Brain microvascular endothelial cell (primary cell): ENCODE data around the gene PPIP5K1.

Source experiments
- DNase-seq: peaks from one replicate; pipeline ENCODE4 v3.0.0-alpha.2; 2020
- H3K27ac ChIP-seq: fragments of 250-450 bp; sonication (Bioruptor Pico); 2 replicates; pipeline ENCODE4 v1.5.1; 2020; ENCODE audit warnings: mild to moderate bottlenecking, moderate library complexity
- H3K27me3 ChIP-seq: fragments of 250-450 bp; sonication (Bioruptor Pico); replicated peaks from 2 replicates; pipeline ENCODE4 v1.5.1; 2020; ENCODE audit warnings: mild to moderate bottlenecking
- H3K36me3 ChIP-seq: fragments of 250-450 bp; sonication (Bioruptor Pico); replicated peaks from 2 replicates; pipeline ENCODE4 v1.5.1; 2020; ENCODE audit warnings: mild to moderate bottlenecking
- H3K4me3 ChIP-seq: 2 replicates; pipeline ENCODE4 v1.5.1; 2011; ENCODE audit warnings: low read depth, mild to moderate bottlenecking, control low read depth, low read length, moderate library complexity
- in situ Hi-C: cut with HindIII; loops from 2 replicates; pipeline ENCODE4 v1.10.0; 2017; ENCODE audit warnings: low sequenced_read_pairs, low pct_ligation_motif_present
- TF ChIP-seq, protein P1 (sequence below): IDR thresholded peaks from 2 replicates; pipeline ENCODE4 v1.5.1; 2011; ENCODE audit warnings: low read depth, mild to moderate bottlenecking, moderate library complexity, low read length, control low read depth, inconsistent platforms; ENCODE audit errors: missing control alignments

PPIP5K1 gene

DNA sequence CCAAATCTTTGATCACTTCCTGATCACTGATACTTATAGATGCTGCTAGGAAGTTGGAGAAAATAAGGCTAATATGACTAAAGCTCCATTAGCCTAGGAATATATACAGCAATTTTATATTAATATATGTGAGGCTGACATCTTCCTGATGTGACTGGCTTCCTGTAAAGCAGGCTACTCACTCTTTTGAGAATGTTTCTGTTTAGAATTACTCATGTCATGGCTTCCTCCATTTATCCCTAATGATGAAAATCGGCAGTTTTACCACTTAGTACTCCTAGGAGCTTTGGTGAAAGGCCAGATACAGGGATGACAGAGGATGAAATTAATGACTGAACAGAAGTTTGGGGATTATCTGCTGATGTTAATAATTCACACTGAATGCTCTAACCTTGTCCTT lies 76.5 kb downstream of the PPIP5K1 start:
- H3K27me3 ChIP-seq, result no peaks in the 10 kb centered on the region
- in situ Hi-C loops, result no loop called here
- TF ChIP-seq, protein P1, sequence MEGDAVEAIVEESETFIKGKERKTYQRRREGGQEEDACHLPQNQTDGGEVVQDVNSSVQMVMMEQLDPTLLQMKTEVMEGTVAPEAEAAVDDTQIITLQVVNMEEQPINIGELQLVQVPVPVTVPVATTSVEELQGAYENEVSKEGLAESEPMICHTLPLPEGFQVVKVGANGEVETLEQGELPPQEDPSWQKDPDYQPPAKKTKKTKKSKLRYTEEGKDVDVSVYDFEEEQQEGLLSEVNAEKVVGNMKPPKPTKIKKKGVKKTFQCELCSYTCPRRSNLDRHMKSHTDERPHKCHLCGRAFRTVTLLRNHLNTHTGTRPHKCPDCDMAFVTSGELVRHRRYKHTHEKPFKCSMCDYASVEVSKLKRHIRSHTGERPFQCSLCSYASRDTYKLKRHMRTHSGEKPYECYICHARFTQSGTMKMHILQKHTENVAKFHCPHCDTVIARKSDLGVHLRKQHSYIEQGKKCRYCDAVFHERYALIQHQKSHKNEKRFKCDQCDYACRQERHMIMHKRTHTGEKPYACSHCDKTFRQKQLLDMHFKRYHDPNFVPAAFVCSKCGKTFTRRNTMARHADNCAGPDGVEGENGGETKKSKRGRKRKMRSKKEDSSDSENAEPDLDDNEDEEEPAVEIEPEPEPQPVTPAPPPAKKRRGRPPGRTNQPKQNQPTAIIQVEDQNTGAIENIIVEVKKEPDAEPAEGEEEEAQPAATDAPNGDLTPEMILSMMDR, result no peak
- H3K27ac ChIP-seq, result no peak overlapping the region
- no peaks in the 10 kb centered on the region for H3K36me3 ChIP-seq
- no peak overlapping the region for H3K4me3 ChIP-seq
- DNase-seq, result no peak

DNA sequence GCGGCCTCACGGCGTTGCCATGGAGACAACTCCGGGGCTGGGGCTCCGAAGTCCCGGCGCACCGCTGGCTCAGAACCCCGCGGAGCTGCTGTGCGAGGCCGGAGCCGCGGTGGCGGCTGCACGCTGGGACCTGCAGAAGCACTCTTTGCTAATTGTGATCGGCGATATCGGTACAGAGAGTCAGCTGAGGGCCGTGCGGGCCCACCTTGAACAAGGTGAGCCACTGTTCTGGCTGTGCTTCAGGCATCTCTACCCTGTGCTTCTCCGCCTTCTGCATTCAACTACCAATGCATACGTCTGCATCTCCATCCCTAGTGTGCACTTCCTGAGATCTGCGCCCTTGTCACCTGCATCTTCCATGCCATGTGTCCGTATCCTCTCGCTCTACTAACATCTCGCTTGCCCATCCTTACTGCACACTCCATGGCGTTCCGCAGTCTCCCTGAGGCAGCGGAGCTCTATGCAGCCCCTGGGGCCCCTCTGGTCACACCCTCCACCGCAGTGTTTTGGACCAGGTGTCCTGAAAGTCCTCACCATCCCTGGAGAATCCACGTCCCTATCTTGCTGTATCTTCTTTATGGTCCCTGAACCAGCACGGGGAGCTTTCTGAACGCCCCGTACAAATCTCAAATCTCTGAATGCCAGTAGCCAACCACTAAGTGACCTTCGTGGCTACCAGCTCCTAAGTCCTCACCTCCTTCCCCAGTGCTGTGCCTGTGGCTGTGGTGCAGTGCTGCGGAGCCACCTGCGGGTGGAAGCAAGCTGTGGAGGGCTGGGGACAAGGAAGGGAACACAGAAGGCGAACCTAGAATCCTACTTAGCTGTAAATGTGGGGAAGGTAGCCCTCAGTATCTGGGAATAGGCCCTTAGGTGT lies 78.8 kb downstream of the PPIP5K1 start:
- Histone ChIP-seq H3K27me3 (no peaks in the 10 kb centered on the region), H3K27ac (no peak overlapping the region), H3K4me3 (peak overlapping the region; percentile 64), H3K36me3 (no peaks in the 10 kb centered on the region)
- in situ Hi-C loops, result no loop called here
- TF ChIP-seq, protein P1, result peak; percentile 56
- DNase-seq, result no peak

DNA sequence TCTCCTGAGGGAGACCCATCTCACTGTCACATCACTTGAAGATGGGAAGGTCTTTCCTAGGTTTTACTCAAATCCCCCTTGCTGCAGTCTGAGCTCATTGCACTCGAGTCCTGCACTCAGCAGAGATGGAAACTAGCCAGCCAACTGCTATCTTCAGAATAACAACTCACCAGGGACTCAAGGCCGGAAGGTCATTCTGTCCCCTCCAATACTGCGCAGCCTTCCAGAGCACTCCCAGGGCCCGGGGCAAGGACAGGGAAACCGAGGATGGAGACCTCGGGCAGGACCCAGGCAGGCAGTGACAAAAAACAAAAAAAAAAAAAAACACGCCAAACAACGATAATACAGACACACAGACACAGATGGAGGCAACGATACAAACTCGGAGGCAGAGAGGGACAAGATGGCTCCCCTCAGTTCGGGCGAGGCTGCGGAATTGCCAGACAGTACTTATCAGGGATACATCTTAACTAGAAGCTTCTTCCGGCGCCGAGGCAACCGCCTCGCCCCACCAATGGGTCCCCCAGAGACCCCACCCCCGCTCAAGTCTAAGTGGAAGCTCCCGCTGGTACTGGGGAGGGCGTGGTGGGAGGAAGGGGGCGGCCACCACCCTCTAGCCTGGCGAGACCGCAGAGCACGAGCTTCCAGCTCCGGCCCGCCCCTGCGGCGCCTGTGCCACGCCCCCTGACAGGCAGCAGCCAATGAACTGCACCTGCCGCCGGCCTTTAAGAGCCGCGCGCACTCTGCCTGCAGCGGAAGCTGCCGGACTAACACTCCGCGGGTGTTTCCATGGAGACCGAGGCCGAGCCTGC lies 79.6 kb downstream of the PPIP5K1 start:
- Histone ChIP-seq H3K27me3 (no peaks in the 10 kb centered on the region), H3K4me3 (peak overlapping the region; percentile 64), H3K36me3 (no peaks in the 10 kb centered on the region), H3K27ac (peak overlapping the region; percentile 80)
- in situ Hi-C loops, result no loop called here
- TF ChIP-seq, protein P1, result peak; percentile 72
- DNase-seq, result peak; percentile 98

DNA sequence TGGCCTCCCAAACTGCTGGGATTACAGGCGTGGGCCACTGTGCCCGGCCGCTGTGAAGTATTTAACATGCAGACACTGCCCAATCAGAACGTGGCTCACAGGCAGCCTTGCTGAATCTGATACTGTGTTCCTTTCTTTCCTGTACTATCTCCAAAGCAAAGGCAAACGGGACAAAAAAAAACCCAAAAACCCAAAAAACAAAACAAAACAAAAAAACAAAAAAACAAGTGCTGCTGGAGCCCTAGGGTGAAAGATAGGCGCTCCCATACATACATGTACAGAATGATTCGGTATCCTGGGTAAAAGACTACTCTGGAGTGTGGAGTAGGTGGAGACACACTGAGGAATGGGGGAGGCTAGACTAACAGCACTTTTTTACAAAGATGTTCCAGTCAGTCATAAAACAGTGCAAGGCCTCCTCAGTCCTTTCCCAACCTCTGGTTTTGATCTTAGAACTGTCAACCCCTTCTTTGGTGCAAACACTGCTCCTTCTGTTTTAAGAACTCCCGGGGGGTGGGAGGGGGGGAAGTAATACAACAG lies 80.3 kb downstream of the PPIP5K1 start:
- Histone ChIP-seq H3K36me3 (no peaks in the 10 kb centered on the region), H3K4me3 (peak overlapping the region; percentile 64), H3K27ac (peak overlapping the region; percentile 48), H3K27me3 (no peaks in the 10 kb centered on the region)
- TF ChIP-seq, protein P1, result no peak
- in situ Hi-C loops, result no loop called here
- DNase-seq, result no peak

DNA sequence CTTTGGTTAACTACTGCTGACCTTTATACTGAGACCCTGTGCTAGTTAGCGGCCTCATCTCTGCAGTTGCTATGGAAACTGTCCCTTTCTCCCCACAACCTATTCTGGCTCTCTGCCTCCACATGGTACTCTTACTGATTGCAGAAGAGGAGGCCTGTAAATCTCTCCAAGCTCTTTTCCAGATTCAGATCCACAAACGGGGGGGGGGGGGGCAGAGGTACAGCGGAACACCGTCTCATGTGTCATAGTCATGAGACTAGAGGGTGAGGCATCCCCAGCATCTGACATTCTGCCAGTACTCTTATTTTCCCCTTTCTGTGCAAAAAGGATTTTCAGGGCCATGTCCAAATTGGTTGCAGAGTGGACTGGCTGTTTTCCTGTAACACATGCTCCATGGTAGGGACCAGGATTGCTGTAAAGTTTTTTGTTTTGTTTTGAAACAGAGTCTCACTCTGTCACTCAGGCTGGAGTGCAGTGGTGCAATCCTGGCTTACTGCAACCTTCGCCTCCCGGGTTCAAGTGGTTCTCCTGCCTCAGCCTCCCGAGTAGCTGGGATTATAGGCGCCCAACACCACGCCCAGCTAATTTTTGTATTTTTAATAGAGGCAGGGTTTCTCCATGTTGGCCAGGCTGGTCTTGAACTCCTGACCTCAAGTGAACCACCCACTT lies 80.9 kb downstream of the PPIP5K1 start:
- H3K27ac ChIP-seq, result peak overlapping the region; percentile 48
- no peaks in the 10 kb centered on the region for H3K36me3 ChIP-seq
- no peaks in the 10 kb centered on the region for H3K27me3 ChIP-seq
- no peak overlapping the region for H3K4me3 ChIP-seq
- TF ChIP-seq, protein P1, result no peak
- DNase-seq, result no peak
- in situ Hi-C loops, result no loop called here
